ENCODE measurements around the gene KISS1R.
A peak's percentile ranks its signal among the peaks of the same experiment; 100 is the strongest.

The KISS1R gene

GRCh38 chr19:917323-918151 is at the start of gene KISS1R:
Gene KISS1R (plus strand): TSS chr19:917333. CDS start chr19:917503, 170 bp downstream.
- no peak for TF ChIP-seq EZH2 (IDR thresholded peaks at IDR 0.05; ENCODE audit: borderline replicate concordance, low read length)
- peak; percentile 84 for TF ChIP-seq CTCF (IDR thresholded peaks at IDR 0.05; ENCODE audit: low read length)
- Histone ChIP-seq H3K36me3 (ENCODE audit: insufficient read depth, low read length) (no peaks in the 10 kb centered on the region), H4K20me1 (ENCODE audit: insufficient read depth, low read length) (no peaks in the 10 kb centered on the region), H3F3A (ENCODE audit: insufficient read depth, low read length) (no peaks in the 10 kb centered on the region), H2AFZ (ENCODE audit: low read length) (no peak within 1 kb of the TSS), H3K79me2 (ENCODE audit: insufficient read depth, low read length) (no peaks in the 10 kb centered on the region), H3K9me2 (ENCODE audit: low read depth, low read length) (no peaks in the 10 kb centered on the region), H3K9me3 (ENCODE audit: low read length) (no peaks in the 10 kb centered on the region), H3K4me1 (ENCODE audit: insufficient read depth, low read length, severe bottlenecking) (peaks cover 40% of the 10 kb centered on the region), H3K27ac (ENCODE audit: low read depth, low read length, poor library complexity, severe bottlenecking) (no peak within 1 kb of the TSS), H3K4me3 (ENCODE audit: low read depth, low read length, poor library complexity, severe bottlenecking) (peak within 1 kb of the TSS; percentile 41), H3K4me2 (ENCODE audit: low read length) (peak within 1 kb of the TSS; percentile 64), H3K9ac (ENCODE audit: low read length) (no peak within 1 kb of the TSS; the same call in 1 of the 2 replicates), H3K27me3 (ENCODE audit: insufficient read depth, low read length) (peaks cover 13% of the 10 kb centered on the region; the same call in 1 of the 2 replicates)

GRCh38 chr19:867855-868457 is 49.2 kb upstream of the KISS1R start:
- Histone ChIP-seq H4K20me1 (ENCODE audit: insufficient read depth, low read length) (no peaks in the 10 kb centered on the region), H3F3A (ENCODE audit: insufficient read depth, low read length) (no peaks in the 10 kb centered on the region), H3K4me2 (ENCODE audit: low read length) (no peak overlapping the region), H3K9ac (ENCODE audit: low read length) (no peak overlapping the region), H3K36me3 (ENCODE audit: insufficient read depth, low read length) (peaks cover 26% of the 10 kb centered on the region), H3K79me2 (ENCODE audit: insufficient read depth, low read length) (no peaks in the 10 kb centered on the region), H3K4me1 (ENCODE audit: insufficient read depth, low read length, severe bottlenecking) (peaks cover 18% of the 10 kb centered on the region), H2AFZ (ENCODE audit: low read length) (no peak overlapping the region), H3K27ac (ENCODE audit: low read depth, low read length, poor library complexity, severe bottlenecking) (no peak overlapping the region), H3K27me3 (ENCODE audit: insufficient read depth, low read length) (no peaks in the 10 kb centered on the region), H3K9me2 (ENCODE audit: low read depth, low read length) (no peaks in the 10 kb centered on the region), H3K4me3 (ENCODE audit: low read depth, low read length, poor library complexity, severe bottlenecking) (no peak overlapping the region), H3K9me3 (ENCODE audit: low read length) (no peaks in the 10 kb centered on the region)
- no peak for TF ChIP-seq CTCF (IDR thresholded peaks at IDR 0.05; ENCODE audit: low read length)
- TF ChIP-seq EZH2 (IDR thresholded peaks at IDR 0.05; ENCODE audit: borderline replicate concordance, low read length), result no peak

GRCh38 chr19:868458-869244 is 48.5 kb upstream of the KISS1R start:
- TF ChIP-seq EZH2 (IDR thresholded peaks at IDR 0.05; ENCODE audit: borderline replicate concordance, low read length), result no peak
- Histone ChIP-seq H3K4me3 (ENCODE audit: low read depth, low read length, poor library complexity, severe bottlenecking) (no peak overlapping the region), H2AFZ (ENCODE audit: low read length) (no peak overlapping the region), H3K9ac (ENCODE audit: low read length) (no peak overlapping the region), H3K27me3 (ENCODE audit: insufficient read depth, low read length) (no peaks in the 10 kb centered on the region), H3K79me2 (ENCODE audit: insufficient read depth, low read length) (no peaks in the 10 kb centered on the region), H4K20me1 (ENCODE audit: insufficient read depth, low read length) (no peaks in the 10 kb centered on the region), H3F3A (ENCODE audit: insufficient read depth, low read length) (no peaks in the 10 kb centered on the region), H3K9me3 (ENCODE audit: low read length) (no peaks in the 10 kb centered on the region), H3K9me2 (ENCODE audit: low read depth, low read length) (no peaks in the 10 kb centered on the region), H3K4me2 (ENCODE audit: low read length) (no peak overlapping the region), H3K36me3 (ENCODE audit: insufficient read depth, low read length) (peaks cover 26% of the 10 kb centered on the region), H3K4me1 (ENCODE audit: insufficient read depth, low read length, severe bottlenecking) (peaks cover 16% of the 10 kb centered on the region), H3K27ac (ENCODE audit: low read depth, low read length, poor library complexity, severe bottlenecking) (no peak overlapping the region)
